ENCODE results near the gene TRMT11.
"Not testable (repeated sequence)": the region's sequence is repeated elsewhere in the genome, so short reads cannot be mapped to it uniquely, and the experiment has no call there.

TRMT11 gene

DNA sequence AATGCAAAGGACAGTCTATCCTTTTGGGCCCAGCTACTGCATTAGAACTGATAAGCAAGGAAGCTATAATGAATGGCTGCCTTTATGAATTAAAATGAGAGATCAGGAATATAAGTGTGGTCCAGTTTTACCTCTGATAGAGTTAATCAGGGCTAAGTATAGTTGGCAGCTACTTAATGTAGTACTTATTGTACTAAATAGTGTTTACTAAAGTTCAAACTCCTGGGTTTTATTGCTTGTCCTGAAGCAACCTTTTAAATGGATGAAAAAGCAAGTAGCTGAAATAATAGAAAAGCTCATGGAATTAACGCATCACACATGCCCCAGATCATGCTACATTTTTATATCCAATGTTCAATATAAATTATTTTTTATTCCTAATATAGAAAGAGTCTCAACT is 5.3 kb downstream of the TRMT11 start:
- no peak for DNase-seq (ENCODE audit: low read depth, low spot score)

- DNase-seq (ENCODE audit: low read depth, low spot score): no peak
Measured at GRCh38 chr6:125994670-125995488, 8.5 kb downstream of the TRMT11 start.

DNA sequence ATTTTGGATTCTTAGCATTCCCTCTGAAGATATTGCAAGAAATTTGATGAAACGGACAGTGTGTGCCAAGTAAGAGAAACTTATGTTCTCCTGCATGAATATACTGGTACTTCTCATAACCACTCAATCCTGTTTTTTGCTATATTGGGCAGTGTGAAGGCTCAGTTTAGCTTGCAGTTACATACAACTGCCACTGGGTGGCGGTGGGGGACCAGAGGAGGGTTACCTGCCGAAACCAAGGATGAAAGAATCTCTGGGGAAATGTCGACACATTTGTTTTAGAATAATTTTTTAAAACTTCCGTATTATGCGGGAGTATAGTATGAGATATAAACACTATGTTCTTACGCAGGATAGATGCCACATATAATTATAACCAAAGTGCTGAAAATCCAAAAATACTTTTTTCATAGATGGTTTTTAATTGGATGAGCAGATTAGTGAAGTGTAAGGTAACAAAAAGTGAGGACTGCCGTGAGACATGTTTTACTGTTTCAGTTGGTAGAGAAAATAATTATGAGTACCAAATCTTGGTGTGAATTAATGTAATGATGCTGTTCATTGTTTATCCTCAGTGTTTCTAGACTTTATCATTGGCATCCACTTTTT is 9.7 kb downstream of the TRMT11 start:
- DNase-seq (ENCODE audit: low read depth, low spot score): peak; percentile 52

- no peak for DNase-seq (ENCODE audit: low read depth, low spot score)
Measured at GRCh38 chr6:126002755-126003679, 16.7 kb downstream of the TRMT11 start.

- DNase-seq (ENCODE audit: low read depth, low spot score): no peak
Measured at GRCh38 chr6:126007800-126008199, 21.5 kb downstream of the TRMT11 start.

DNA sequence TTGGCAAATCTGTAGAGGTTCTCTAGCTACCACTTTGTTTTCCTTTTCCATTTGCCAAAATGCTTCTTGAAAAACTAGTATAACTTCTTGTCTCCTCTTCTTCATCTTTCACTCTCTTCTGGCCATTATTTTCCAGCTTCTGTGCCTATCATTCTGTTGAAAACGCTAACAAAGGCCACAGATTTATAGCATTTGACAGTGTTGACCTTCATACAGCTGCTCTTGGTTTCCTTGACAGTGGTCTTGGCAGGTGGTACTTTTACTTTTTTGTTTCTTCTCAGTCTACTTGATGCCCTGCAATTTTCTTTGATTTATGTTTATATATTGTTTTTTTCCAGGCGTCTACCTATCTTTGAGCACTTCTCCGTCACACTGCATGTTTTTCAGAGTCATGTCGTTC is 23.7 kb downstream of the TRMT11 start:
- DNase-seq (ENCODE audit: low read depth, low spot score): no peak

DNA sequence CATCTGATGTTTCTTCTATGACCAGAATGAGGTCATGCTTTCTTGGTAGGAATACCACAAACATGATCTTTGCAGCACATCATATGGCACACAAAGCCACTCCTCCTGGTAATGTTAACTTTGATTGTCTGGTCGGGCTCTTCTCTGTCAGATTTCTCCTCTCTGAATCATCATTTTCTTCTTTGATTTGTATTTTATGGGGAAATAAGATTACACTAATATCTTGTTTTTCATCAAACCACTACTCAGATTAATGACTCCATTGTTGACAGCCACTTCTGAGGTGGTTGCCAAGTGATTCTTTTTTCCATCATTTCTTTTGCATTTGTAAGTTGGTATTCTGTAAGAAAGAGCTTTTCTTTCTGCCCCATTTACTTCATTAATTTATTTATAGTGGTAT is 29.5 kb downstream of the TRMT11 start:
- DNase-seq (ENCODE audit: low read depth, low spot score): no peak

DNA sequence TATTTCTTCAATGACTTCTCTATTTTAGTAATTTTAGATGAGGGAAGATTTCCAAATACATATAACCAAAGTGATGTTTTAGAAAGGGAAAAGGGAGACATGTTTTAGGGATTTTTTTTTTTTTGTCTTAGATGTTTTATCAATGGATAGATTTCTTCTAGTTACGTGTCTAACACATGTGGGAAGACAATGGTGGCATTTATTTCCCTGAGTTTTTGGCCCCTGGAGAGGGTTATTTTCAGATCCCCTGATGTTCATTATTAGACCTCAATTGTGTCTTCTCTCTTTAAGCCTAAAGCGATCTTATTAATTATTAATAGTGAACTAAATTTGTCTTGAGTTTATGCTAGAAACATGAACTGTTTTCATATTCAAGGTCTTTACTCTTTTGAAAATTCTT is 30.3 kb downstream of the TRMT11 start:
- no peak for DNase-seq (ENCODE audit: low read depth, low spot score)

DNA sequence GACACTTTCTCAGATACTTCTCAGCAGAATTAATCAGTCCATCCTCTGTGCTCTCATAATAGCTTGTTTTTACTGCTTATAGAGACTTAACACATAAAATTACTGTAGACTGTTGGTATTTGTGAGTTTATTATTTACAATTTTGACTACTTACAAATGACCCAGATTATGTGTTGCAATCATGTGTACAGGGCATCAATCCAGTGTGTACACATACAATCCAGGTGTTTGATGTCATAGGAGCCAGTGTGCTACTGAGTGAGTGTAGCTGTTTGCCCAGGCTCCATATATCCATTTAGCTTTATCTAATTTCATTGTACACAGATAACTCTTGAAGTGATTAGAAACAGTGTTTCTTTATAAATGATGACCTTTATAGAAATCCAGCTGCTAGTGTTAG is 31.3 kb downstream of the TRMT11 start:
- DNase-seq (ENCODE audit: low read depth, low spot score): no peak

- no peak for DNase-seq (ENCODE audit: low read depth, low spot score)
Measured at GRCh38 chr6:126020305-126021050, 34.1 kb downstream of the TRMT11 start.

DNA sequence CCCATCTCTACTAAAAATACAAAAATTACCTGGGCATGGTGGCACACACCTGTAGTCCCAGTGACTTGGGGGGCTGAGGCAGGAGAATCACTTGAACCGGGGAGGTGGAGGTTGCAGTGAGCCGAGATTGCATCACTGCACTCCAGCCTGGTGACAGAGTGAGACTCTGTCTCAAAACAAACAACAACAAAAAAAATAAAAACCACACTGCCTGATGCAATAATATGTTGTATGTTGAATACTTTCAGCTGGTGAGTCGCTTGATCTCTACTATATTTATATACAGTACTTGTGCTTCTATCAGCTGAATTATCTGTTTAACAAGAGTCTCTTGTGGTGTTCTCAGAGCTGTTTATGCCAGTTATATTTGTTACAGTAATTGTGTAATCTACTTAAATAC is 37.1 kb downstream of the TRMT11 start:
- DNase-seq (ENCODE audit: low read depth, low spot score): not testable (repeated sequence)

DNA sequence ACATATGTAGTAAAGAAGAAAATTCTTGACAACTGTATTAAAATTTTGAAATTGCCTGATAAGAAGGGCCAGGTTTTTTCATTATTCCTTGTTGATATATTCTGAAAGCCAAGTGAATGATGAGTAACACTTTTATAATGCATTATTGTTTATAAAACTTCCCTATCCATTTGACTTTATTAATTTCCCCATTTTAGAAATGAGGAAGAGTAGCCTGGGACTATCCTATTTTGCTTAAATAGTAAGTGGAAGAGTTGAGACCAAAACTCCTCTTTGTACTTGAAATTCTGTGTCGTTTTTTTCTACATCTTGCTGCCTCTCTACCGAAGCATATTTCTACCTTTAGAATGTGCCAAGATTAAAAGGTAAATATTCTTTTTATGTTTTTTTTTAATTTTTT is 39.7 kb downstream of the TRMT11 start:
- DNase-seq (ENCODE audit: low read depth, low spot score): no peak

DNA sequence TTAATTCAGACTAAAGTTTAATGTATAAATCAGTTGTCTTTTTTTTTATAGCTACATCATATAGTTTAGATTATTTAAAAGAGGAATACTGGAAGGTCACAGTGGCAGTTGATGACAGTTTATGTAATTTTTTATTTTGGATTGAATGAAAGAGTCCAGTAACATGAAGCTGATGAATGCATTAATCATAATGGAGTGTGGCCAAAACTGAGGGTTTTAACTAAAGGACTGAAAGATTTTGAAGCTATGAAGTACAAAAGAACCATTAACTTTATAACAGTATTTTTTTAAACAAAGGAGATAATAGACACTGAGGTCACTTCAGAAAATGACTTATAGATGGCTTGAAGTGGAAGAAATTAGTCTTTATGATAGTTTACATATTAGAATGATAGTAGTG is 41.3 kb downstream of the TRMT11 start:
- no peak for DNase-seq (ENCODE audit: low read depth, low spot score)

GRCh38 chr6:126030045-126030444 is 43.7 kb downstream of the TRMT11 start:
- no peak for DNase-seq (ENCODE audit: low read depth, low spot score)

DNA sequence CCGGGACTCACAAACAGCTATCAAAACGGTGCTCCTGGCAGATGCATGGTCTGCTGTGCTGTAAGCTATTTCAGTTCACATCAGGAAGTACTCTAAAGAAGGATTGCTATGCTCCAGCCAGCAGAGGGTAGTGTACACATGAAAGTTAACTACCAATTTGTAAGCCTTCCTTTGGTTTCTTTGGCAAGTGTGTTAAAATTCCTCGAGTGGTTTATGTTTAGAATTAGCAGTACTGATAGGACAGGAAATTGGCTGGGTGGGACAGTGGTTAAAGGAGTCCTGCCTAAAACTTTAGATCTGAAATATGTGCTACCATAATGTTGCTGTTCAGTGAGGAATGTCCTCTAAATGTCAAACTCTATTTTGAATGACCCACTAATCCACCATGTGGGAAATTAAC is 47.4 kb downstream of the TRMT11 start:
- no peak for DNase-seq (ENCODE audit: low read depth, low spot score)

DNA sequence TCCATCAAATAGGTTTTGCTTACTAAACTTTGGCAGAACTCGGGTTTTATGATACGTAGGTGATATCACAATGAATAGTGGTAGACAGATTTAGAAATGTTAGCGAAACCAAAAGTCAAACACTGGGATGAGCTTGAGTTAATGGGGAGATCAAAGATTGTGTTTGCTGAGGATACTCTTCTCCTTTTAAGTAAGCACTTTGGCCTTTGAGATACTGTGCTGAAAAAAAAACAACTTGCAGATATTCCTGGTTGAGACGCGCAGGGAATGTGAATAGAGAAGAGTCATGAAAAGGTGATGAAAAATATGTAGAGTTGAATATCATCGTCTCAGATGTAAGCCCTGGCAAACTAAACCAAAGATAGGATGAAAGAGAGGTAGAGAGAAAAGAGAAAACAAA is 48.3 kb downstream of the TRMT11 start:
- DNase-seq (ENCODE audit: low read depth, low spot score): no peak

DNA sequence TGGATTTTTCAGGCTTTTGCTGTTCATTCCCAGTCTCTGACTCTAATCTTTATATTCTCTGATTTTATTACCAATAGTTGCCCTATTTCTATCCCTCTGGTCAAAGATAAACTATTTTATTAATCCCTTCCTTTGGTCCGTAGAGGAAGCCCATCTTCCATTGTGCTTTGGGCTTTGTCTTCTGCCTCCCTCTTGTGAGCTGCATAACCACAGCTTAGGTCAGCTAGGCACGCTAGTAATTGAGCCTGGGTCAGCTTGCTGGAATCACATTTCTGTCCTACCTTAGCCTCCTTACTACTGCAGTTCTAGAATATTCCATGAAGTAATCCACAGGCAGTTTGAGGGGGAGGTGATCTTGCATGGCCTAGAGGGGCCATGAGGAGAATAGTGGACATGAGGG is 49.4 kb downstream of the TRMT11 start:
- DNase-seq (ENCODE audit: low read depth, low spot score): no peak

DNA sequence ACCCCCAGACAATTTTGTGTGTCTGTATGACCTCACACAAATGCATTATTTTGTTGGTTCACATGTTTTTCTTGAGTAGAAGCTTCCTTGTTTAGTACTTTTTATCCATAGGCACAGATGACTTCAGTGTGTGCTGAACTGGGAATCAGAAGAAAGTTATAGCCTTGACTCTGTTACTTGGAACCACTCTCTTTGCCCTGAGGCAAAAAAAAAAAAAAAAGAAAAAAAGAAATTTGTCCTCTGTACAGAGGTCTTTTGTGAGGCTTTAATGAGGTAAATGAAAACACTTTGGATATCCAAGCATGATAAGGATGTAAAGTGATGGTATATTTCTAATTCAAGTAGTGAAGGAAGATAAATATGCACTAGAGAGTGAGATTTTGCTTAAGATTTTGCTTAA is 51.9 kb downstream of the TRMT11 start:
- no peak for DNase-seq (ENCODE audit: low read depth, low spot score)

DNA sequence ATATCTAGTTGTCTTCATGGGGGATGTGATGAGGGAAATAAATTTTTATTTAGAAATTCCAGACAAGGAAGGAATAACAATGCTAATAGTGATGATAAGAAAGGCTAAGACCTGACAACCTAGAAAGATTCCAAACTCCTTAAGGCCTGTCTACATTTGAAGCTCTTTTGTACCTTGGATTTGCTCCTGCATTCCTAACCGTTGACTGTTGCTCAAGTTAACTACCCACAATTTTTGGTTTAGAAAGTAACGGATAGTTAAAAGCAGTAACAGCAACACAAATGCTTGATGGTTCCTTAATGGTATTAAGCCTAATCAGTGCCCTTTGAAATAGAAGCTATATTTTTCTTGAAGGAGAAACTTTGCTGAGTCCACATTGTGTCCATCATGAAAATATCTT is 52.9 kb downstream of the TRMT11 start:
- DNase-seq (ENCODE audit: low read depth, low spot score): no peak

- DNase-seq (ENCODE audit: low read depth, low spot score): no peak
Measured at GRCh38 chr6:126040394-126040793, 54.1 kb downstream of the TRMT11 start.

- DNase-seq (ENCODE audit: low read depth, low spot score): no peak
Measured at GRCh38 chr6:126040826-126041225, 54.5 kb downstream of the TRMT11 start.

GRCh38 chr6:126041516-126041915 is 55.2 kb downstream of the TRMT11 start:
- DNase-seq (ENCODE audit: low read depth, low spot score): no peak

All from activated CD4-positive, CD25-positive, alpha-beta regulatory T cell treated with anti-CD3 and anti-CD28 coated beads, Interleukin-2, amount 50 U/mL, for 16 hours (primary cell).